ENCODE data around the gene COG4. TPM values are rescaled to one million over a fixed set of nuclear protein-coding genes. Genes with fewer than 3 reads are reported as not detected.

Gene COG4
- total and polyA plus RNA-seq, 2 experiments from 2014 or later: 60.6 to 66.4 TPM

- 98 to 100% methylated on average over 3 of the region's 3 CpGs for WGBS, 2 experiments (ENCODE audit: low coverage in 1 of 2, low lambda C conversion rate in 2 of 2, missing lambda C conversion rate in 2 of 2)
- H3K27ac ChIP-seq: no peak overlapping the region
- H3K79me2 ChIP-seq (ENCODE audit: insufficient read depth): no peaks in the 10 kb centered on the region
- no peak overlapping the region for H3K4me2 ChIP-seq (ENCODE audit: unreplicated experiment)
- no peak overlapping the region for H2AFZ ChIP-seq
- no peaks in the 10 kb centered on the region for H3K9me2 ChIP-seq (ENCODE audit: insufficient read depth)
- TF ChIP-seq EZH2 (IDR thresholded peaks at IDR 0.05; ENCODE audit: insufficient read depth, poor library complexity, severe bottlenecking) (no peak), EZH2phosphoT487 (IDR thresholded peaks at IDR 0.05; ENCODE audit: insufficient read depth, low read depth) (no peak)
- H3K4me1 ChIP-seq (ENCODE audit: insufficient read depth): peaks cover 14% of the 10 kb centered on the region
- no peaks in the 10 kb centered on the region for H4K20me1 ChIP-seq (ENCODE audit: insufficient read depth)
- in situ Hi-C loops (cut with MboI): no loop called here
- DNase-seq: no peak
- no peaks in the 10 kb centered on the region for H3K9me3 ChIP-seq (ENCODE audit: low read depth)
- H3K27me3 ChIP-seq (replicated peaks; ENCODE audit: insufficient read depth): no peaks in the 10 kb centered on the region
- no peak overlapping the region for H3K4me3 ChIP-seq
- peaks cover 31% of the 10 kb centered on the region for H3F3A ChIP-seq (ENCODE audit: insufficient read depth)
- H3K36me3 ChIP-seq (ENCODE audit: low read depth): peaks cover 48% of the 10 kb centered on the region
- H3K9ac ChIP-seq: no peak overlapping the region
Observed at GRCh38 chr16:70510216-70510615, 13.1 kb downstream of the COG4 start.

GRCh38 chr16:70508752-70509151 is 14.6 kb downstream of the COG4 start:
- Histone ChIP-seq H3K4me3 (no peak overlapping the region), H3K9me2 (ENCODE audit: insufficient read depth) (no peaks in the 10 kb centered on the region), H3K79me2 (ENCODE audit: insufficient read depth) (no peaks in the 10 kb centered on the region), H3K27ac (no peak overlapping the region), H4K20me1 (ENCODE audit: insufficient read depth) (no peaks in the 10 kb centered on the region), H3K4me2 (ENCODE audit: unreplicated experiment) (no peak overlapping the region), H3K27me3 (replicated peaks; ENCODE audit: insufficient read depth) (no peaks in the 10 kb centered on the region), H3K9ac (no peak overlapping the region), H3F3A (ENCODE audit: insufficient read depth) (peaks cover 29% of the 10 kb centered on the region), H2AFZ (no peak overlapping the region), H3K4me1 (ENCODE audit: insufficient read depth) (peaks cover 14% of the 10 kb centered on the region), H3K9me3 (ENCODE audit: low read depth) (no peaks in the 10 kb centered on the region), H3K36me3 (ENCODE audit: low read depth) (peaks cover 43% of the 10 kb centered on the region)
- in situ Hi-C loops (cut with MboI): no loop called here
- no peak for TF ChIP-seq EZH2phosphoT487 (IDR thresholded peaks at IDR 0.05; ENCODE audit: insufficient read depth, low read depth)
- no peak for TF ChIP-seq EZH2 (IDR thresholded peaks at IDR 0.05; ENCODE audit: insufficient read depth, poor library complexity, severe bottlenecking)
- DNase-seq: no peak
- WGBS, 2 experiments (ENCODE audit: low coverage in 1 of 2, low lambda C conversion rate in 2 of 2, missing lambda C conversion rate in 2 of 2): 68 to 73% methylated on average over 5 of the region's 5 CpGs

- Histone ChIP-seq H3K9ac (no peak overlapping the region), H3K9me3 (ENCODE audit: low read depth) (no peaks in the 10 kb centered on the region), H3K27ac (no peak overlapping the region), H3K27me3 (replicated peaks; ENCODE audit: insufficient read depth) (no peaks in the 10 kb centered on the region), H3K36me3 (ENCODE audit: low read depth) (peaks cover 6% of the 10 kb centered on the region; the same call in 1 of the 2 replicates), H3K9me2 (ENCODE audit: insufficient read depth) (no peaks in the 10 kb centered on the region), H2AFZ (no peak overlapping the region), H3K4me1 (ENCODE audit: insufficient read depth) (no peaks in the 10 kb centered on the region), H3K4me3 (no peak overlapping the region), H3K4me2 (ENCODE audit: unreplicated experiment) (no peak overlapping the region), H3F3A (ENCODE audit: insufficient read depth) (no peaks in the 10 kb centered on the region), H4K20me1 (ENCODE audit: insufficient read depth) (no peaks in the 10 kb centered on the region), H3K79me2 (ENCODE audit: insufficient read depth) (no peaks in the 10 kb centered on the region)
- in situ Hi-C loops (cut with MboI): no loop called here
- DNase-seq: no peak
- 88 to 94% methylated on average over 6 of the region's 6 CpGs for WGBS, 2 experiments (ENCODE audit: low coverage in 1 of 2, low lambda C conversion rate in 2 of 2, missing lambda C conversion rate in 2 of 2)
- TF ChIP-seq EZH2phosphoT487 (IDR thresholded peaks at IDR 0.05; ENCODE audit: insufficient read depth, low read depth) (no peak), EZH2 (IDR thresholded peaks at IDR 0.05; ENCODE audit: insufficient read depth, poor library complexity, severe bottlenecking) (no peak)
Observed at GRCh38 chr16:70496513-70496912, 26.8 kb downstream of the COG4 start.

DNA sequence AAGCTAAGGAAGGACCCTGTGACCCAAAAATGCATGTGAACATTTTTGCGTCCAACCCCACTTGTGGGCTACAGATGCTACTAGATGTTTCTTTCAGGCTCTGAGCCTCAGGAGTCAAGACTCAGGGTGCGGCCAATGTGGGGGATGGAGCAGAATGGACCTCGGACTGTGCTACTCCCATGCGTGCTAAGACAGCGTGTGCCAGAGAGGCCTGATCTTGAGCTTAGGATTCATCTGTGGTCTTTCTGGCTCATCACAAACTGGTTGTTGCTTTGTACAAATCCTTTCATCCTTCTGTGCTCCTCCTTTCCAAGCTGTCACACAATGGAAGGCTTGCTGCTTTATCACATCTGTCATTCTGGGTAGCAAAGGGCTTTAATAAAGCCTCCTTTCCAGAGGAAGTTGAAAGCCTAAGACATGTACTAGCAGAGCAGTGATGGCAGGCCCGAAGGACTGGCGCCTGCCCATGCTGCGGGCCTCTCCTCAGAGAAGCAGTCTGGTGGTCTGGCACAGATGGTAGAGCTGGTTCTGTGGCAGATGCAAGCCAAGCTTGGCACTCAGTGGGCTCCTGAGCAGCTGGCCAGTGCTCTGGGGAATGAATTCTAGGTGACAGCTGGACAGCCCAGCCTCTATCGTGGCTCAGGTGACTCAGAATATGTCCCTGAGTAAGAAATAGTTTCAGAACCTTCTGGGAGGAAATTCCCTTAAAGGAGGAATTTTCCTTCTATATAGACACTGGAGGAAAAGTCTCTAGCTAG is 27.8 kb downstream of the COG4 start:
- no peak for TF ChIP-seq EZH2phosphoT487 (IDR thresholded peaks at IDR 0.05; ENCODE audit: insufficient read depth, low read depth)
- TF ChIP-seq EZH2 (IDR thresholded peaks at IDR 0.05; ENCODE audit: insufficient read depth, poor library complexity, severe bottlenecking): no peak
- in situ Hi-C loops (cut with MboI): no loop called here
- no peak overlapping the region for H3K27ac ChIP-seq

More for the DNA sequence above, 27.8 kb downstream of the COG4 start:
- Histone ChIP-seq H3K9me2 (ENCODE audit: insufficient read depth) (no peaks in the 10 kb centered on the region), H3K4me2 (ENCODE audit: unreplicated experiment) (no peak overlapping the region), H3K4me1 (ENCODE audit: insufficient read depth) (no peaks in the 10 kb centered on the region), H3K27me3 (replicated peaks; ENCODE audit: insufficient read depth) (no peaks in the 10 kb centered on the region), H3F3A (ENCODE audit: insufficient read depth) (no peaks in the 10 kb centered on the region), H3K9ac (no peak overlapping the region), H3K79me2 (ENCODE audit: insufficient read depth) (no peaks in the 10 kb centered on the region), H3K9me3 (ENCODE audit: low read depth) (no peaks in the 10 kb centered on the region), H3K36me3 (ENCODE audit: low read depth) (peaks cover 6% of the 10 kb centered on the region; the same call in 1 of the 2 replicates), H3K4me3 (no peak overlapping the region), H4K20me1 (ENCODE audit: insufficient read depth) (no peaks in the 10 kb centered on the region), H2AFZ (no peak overlapping the region)
- 96 to 97% methylated on average over 9 of the region's 9 CpGs for WGBS, 2 experiments (ENCODE audit: low coverage in 1 of 2, low lambda C conversion rate in 2 of 2, missing lambda C conversion rate in 2 of 2)
- DNase-seq: no peak

Measured in GM23248 (cell line).